GM19023 (cell line): ENCODE measurements around the gene TCF4.
"Not testable (repeated sequence)": the region's sequence is repeated elsewhere in the genome, so short reads cannot be mapped to it uniquely, and the experiment has no call there.

Experiments used
- ATAC-seq: cut with Tn5 transposase; IDR thresholded peaks from one replicate; pipeline ENCODE4 v1.9.1; 2021; ENCODE audit warnings: mild to moderate bottlenecking, moderate library complexity; ENCODE audit not compliant: unreplicated experiment

Gene TCF4

DNA sequence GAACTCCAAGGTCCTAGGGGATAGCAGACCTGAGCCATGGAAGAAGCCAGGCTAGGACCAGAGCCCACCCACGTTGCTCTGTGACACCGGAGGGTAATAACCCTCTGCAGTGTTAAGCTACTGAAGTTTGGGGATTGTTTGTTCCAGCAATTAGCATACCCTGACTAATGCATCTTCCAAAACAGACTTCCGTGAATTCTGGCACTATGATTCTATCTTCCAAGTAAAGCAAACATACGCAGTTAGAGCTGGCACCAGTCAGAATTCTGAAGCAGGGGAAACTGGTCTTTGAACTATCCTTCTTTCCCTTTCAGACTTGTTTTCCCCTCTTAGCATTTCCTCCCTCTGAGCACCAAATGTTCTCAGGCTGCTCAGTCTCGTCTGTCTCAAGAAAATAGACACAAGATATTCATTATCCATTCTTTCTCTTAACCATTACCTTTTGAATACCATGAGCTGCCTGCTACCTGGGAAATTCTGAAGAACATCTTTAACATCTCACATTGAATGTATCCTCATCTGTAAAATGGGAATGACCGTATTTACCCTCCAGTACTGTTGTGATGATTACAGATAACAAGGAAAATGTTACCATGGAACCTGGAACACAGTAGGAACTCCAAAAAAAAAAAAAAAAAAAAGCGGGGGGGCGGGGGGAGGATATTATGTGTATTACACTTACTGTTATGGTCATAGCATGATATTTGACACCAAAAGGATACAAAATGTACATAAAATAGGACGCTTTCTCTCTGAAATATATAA, 108.2 kb downstream of the TCF4 start:
- ATAC-seq = no peak

- peak; percentile 31 for ATAC-seq
Observed at GRCh38 chr18:55477860-55478581, 110.0 kb downstream of the TCF4 start.

DNA sequence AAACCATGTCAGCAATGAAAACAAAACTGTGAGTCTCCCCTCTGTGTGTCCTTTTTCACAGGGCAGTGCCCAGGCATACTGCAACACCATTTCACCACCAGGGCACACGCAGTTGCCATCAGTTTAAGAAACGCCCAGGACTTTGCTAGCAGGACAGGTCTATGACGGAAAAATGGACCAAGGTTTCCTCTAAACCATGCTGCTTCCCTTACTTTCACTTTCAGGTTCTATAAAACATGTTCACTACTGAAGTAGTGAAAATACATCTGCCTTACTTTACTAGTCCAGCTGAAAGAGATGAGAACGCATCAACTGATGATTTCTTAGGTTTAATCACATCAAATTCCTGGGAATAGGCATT, 110.5 kb downstream of the TCF4 start:
- ATAC-seq = peak; percentile 85

DNA sequence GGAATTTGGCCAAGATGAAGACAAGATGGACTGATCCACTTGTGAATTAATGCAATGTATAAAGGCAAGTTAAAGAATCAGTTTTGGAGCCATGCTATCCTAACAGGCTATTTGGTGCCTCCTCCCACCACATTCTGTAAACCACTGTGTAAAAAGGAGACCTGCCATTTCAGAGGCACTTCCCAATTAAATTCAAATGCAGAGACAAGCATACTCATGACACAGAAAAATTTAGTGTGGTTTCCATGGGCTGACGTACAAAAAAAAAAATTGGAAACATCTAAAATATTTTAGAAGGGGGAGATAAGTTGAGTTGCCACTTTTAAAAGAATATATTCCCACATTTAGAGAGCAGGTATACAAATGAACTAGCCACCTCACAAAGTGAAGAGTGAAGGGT, 112.1 kb downstream of the TCF4 start:
- no peak for ATAC-seq

GRCh38 chr18:55475467-55475866, 112.5 kb downstream of the TCF4 start:
- no peak for ATAC-seq

GRCh38 chr18:55473560-55473959, 114.4 kb downstream of the TCF4 start:
- no peak for ATAC-seq

DNA sequence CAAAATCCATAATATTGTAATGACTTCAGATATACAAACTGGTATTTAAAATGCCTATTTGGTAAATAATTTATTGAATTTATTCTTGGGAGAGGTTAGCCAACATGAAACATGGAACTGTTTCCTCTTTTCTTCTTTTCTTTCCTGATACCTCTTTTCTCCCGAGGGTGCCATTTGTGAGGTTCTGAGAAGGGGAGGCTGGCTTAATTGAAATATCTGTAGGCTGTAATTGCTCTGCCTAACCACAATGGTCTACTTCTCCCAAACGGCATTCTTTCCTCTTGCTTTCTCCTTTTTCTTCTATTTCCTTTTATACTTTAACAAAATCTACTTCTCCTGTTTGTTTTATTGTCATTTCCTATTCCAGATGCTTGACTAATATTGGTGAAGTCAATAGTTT, 114.9 kb downstream of the TCF4 start:
- ATAC-seq = no peak

GRCh38 chr18:55470826-55471225, 117.2 kb downstream of the TCF4 start:
- no peak for ATAC-seq

DNA sequence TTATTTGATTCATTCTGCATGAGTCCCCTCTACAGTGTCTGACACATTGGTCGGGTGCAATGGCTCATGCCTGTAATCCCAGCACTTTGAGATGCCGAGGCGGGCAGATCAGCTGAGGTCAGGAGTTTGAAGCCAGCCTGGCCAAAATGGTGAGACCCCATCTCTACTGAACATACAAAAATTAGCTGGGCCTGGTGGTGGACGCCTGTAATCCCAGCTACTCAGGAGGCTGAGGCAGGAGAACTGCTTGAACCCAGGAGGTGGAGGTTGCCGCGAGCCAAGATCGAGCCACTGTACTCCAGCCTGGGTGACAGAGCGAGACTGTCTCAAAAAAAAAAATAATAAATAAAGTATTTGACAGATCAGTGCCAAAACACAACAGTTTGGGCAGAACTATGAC, 118.9 kb downstream of the TCF4 start:
- not testable (repeated sequence) for ATAC-seq

DNA sequence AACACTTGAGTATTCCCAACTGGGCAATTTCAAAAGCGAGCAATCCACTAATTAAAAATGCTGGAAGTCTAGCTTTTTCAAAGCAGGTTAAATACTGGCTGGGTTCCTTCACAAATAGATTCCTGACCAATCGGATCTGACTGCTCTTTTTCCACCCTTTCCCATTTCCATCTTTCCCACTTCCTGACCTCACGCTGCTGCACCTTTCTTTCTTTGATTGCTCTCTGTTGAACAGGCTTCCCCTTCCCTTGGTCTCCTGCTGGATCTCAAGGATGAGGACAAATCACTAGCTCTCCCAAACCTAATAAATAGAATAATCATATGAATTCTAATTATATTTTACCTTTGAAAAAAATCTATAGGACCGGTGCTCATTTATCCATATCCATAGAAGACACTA, 121.2 kb downstream of the TCF4 start:
- ATAC-seq = no peak

DNA sequence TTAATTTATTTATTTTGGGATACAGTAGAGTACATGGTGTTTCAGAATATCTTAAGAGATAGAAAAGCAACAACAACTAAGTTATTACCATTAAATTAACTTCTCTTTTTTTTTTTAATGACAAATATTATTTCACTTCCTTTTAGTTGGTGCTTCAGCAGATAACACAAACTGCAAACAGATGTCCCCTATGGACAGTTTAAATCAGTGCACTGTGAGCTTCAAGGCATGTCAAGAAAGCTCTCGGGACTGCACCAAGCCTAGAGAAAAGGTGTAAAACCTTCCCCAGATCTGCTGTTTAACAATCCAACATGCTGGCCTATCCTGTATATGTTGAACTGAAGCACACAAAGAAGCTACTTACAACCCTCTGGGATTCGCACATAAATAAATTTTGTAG, 122.7 kb downstream of the TCF4 start:
- ATAC-seq = no peak

GRCh38 chr18:55464581-55464980, 123.4 kb downstream of the TCF4 start:
- no peak for ATAC-seq

- no peak for ATAC-seq
Observed at GRCh38 chr18:55462652-55463051, 125.3 kb downstream of the TCF4 start.

DNA sequence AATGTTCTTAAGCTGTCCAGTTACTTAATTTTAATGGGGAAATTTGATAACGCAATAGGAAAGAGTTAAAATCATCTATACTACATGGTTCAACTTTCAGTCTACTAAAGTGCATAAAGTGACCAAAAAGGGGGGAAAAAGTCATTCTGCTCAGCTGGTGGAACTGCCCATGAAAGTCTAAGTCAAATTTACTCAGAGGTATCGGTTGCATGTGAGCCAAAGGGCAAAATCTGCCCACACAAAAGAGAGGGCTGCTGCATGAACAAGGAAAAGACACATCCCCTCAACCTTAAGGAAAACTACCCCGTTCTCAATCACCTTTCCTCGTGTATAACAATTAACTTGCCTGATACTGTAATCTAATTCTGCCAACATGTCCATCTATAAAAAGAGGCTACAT, 126.1 kb downstream of the TCF4 start:
- ATAC-seq = no peak

DNA sequence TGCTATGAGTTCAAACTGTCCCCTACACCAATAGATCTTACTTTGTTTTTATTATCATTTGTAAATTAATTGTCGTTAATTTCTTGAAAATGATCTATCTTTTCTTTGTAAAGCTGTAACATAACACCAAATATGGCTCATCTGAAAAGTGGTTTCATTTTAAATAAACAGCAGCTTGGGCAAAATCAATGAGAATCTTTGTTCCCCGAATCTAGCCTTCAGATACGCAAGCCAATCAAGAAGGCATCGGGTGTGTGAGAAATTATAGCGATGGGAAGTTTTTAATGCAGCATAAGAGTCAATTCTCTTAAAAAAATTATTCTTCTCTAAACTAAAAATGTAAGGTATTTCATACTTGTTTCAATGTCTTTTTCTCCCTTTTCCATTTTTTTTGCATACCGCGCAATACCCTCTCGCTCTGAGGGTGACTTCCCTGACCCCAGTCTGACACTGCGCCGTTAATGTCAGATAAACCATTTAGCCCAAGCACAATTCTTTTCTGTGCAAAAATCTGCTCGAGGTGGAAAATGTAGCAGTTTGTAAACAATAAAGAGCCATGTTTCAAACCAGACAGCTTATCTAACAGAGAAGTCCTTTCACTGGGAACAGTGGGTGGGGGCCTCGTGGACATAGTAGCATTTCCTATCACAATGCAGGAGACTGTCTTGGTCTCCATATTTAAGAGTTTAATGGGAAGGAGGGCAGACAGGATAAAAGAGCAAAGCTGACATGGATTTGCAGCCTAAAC, 129.4 kb downstream of the TCF4 start:
- no peak for ATAC-seq

DNA sequence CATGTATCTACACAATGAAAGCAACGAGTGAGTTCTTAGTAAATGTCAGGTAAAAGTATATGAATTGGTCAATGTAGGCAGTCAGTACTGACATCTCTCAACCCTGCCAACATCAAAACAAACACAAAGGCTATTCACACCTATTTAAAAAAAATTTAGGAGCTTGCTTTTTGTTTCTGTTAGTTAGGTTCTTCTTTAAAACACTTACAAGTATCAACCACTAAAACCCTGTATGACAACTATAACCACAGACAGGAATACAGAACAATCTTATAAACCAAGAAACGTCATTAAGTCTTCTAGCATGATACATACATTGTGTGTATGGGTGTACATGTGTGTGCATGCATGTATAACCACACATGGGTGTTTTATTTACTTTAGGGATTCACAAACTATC, 131.0 kb downstream of the TCF4 start:
- no peak for ATAC-seq

DNA sequence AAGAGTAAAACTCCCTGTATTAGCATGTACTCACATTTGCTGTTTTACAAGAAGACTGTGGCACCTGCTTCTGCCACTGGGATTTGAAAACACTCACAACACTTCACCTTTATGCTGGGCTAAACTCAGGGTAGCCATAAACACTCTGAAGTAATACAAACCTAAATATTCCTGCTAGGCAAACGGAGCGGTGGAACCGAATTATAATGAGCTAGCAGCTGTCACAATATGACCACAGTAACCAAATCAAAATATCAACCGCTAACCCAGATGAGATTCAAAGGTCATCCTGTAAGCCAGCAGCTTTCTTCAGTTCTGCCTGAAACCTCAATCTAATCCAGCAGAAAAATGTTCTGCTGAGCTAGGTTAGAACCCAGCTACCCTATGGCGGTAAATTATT, 132.1 kb downstream of the TCF4 start:
- no peak for ATAC-seq

- ATAC-seq = no peak
Observed at GRCh38 chr18:55453186-55453585, 134.8 kb downstream of the TCF4 start.

DNA sequence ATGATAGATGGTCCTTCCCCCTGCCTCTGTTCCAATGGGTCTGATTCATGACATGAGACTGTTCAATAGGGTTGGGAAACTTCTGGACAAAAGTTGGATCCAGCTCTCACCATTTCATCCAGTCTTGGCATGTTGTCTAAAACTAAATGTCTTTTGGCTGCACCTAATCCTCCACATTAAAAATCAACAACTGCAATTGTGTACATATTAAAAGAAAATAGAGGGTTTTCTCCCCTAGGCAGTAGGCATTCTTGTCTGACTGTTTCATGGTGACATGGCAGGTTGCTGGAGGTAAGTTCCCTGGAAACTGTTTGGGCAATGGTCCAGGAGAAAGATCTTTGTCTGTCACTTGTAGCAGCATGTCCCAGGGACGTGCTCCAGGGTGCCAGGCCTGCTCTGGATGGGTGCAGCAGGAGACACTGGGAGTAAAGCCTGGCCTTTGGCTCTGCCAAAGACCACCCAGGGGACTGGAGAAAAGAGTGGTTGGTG, 135.8 kb downstream of the TCF4 start:
- ATAC-seq = no peak

DNA sequence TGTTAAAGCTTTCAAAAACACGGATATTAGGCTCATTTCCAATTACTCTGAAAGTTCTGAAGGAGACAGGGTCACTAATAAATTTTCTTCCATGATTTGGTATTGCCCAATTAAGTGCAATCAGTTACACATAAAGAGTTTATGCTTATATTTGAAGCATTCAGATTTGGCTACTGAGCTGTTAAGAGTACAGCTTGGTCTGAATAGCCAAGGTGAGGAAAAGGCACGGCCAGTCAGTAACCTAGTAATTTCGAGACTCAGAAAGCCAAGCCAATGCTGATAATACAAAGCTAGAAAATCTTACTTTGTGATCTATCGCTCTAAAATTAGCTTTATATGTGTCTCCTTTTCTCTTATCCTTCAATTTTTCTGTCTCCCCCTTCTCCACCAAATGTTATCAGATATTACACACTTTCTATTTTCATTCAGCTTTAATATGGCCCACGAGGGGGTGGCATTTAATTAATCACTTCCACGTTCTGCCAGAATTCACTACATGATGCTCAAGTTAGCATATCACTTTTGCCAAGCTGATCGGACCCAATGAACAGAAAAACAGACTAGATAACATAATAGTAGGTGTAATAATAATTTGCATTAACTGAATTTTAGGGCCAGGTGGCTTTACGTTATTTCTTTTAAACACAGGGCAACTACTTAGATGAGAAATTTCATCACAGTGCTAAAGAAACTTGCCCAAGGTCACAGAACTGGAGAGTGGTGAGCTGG, 138.4 kb downstream of the TCF4 start:
- ATAC-seq = no peak

GRCh38 chr18:55448420-55448819, 139.6 kb downstream of the TCF4 start:
- ATAC-seq = no peak
